Measurements from ENCODE around the gene SPECC1.
A peak's percentile ranks its signal among the peaks of the same experiment; 100 is the strongest.
"Not testable (repeated sequence)": the region's sequence is repeated elsewhere in the genome, so short reads cannot be mapped to it uniquely, and the experiment has no call there.

Gene SPECC1

GRCh38 chr17:20180661-20181060, 171.5 kb downstream of the SPECC1 start:
- no peak for DNase-seq

- DNase-seq = no peak
Measured at GRCh38 chr17:20184181-20184580, 175.0 kb downstream of the SPECC1 start.

GRCh38 chr17:20184977-20185619, 175.9 kb downstream of the SPECC1 start:
- DNase-seq = peak; percentile 50

- DNase-seq = no peak
Measured at GRCh38 chr17:20187049-20187448, 177.9 kb downstream of the SPECC1 start.

- peak; percentile 24 for DNase-seq
Measured at GRCh38 chr17:20189302-20189701, 180.1 kb downstream of the SPECC1 start.

GRCh38 chr17:20189979-20190378, 180.8 kb downstream of the SPECC1 start:
- peak; percentile 70 for DNase-seq

GRCh38 chr17:20190605-20191004, 181.4 kb downstream of the SPECC1 start:
- DNase-seq = no peak

- DNase-seq = no peak
Measured at GRCh38 chr17:20191056-20191455, 181.9 kb downstream of the SPECC1 start.

GRCh38 chr17:20196286-20196685, 187.1 kb downstream of the SPECC1 start:
- not testable (repeated sequence) for DNase-seq

GRCh38 chr17:20197272-20197926, 188.2 kb downstream of the SPECC1 start:
- DNase-seq = no peak

GRCh38 chr17:20200016-20200795, 191.0 kb downstream of the SPECC1 start:
- no peak for DNase-seq

- no peak for DNase-seq
Measured at GRCh38 chr17:20200865-20201458, 191.8 kb downstream of the SPECC1 start.

- no peak for DNase-seq
Measured at GRCh38 chr17:20202141-20202621, 193.0 kb downstream of the SPECC1 start.

- no peak for DNase-seq
Measured at GRCh38 chr17:20203018-20203417, 193.9 kb downstream of the SPECC1 start.

- no peak for DNase-seq
Measured at GRCh38 chr17:20203761-20204263, 194.7 kb downstream of the SPECC1 start.

- DNase-seq = no peak
Measured at GRCh38 chr17:20205609-20206008, 196.4 kb downstream of the SPECC1 start.

- DNase-seq = peak; percentile 77
Measured at GRCh38 chr17:20206068-20206467, 196.9 kb downstream of the SPECC1 start.

- DNase-seq = peak; percentile 22
Measured at GRCh38 chr17:20206591-20206990, 197.4 kb downstream of the SPECC1 start.

GRCh38 chr17:20207262-20207985, 198.3 kb downstream of the SPECC1 start:
- DNase-seq = peak; percentile 75

GRCh38 chr17:20208717-20209116, 199.6 kb downstream of the SPECC1 start:
- DNase-seq = no peak

- no peak for DNase-seq
Measured at GRCh38 chr17:20210180-20210579, 201.0 kb downstream of the SPECC1 start.

- no peak for DNase-seq
Measured at GRCh38 chr17:20210614-20211013, 201.5 kb downstream of the SPECC1 start.

All from OCI-M1 (cell line).